ENCODE data around the gene MOCS2. TPM values are rescaled to one million over a fixed set of nuclear protein-coding genes. Genes with fewer than 3 reads are reported as not detected.

Gene MOCS2
- total and polyA plus RNA-seq, 9 of the 15 experiments (the other 6 are each of a cell fraction or from before 2014, with no cell fraction given), result 33.0 to 74.5 (median 48.4) TPM

GRCh38 chr5:53071298-53071697 is 38.3 kb downstream of the MOCS2 start:
- Histone ChIP-seq H3K4me2 (ENCODE audit: insufficient read depth, low read length) (no peak overlapping the region), H3K9me3 (replicated peaks; ENCODE audit: control insufficient read depth, insufficient read depth, low read depth, low read length) (no peaks in the 10 kb centered on the region), H3K9ac (ENCODE audit: insufficient read depth in 1 of 2, low read depth in 2 of 2, low read length in 2 of 2) (no peak overlapping the region), H2AFZ (ENCODE audit: low read depth, low read length) (no peak overlapping the region), H3K36me3 (ENCODE audit: control insufficient read depth, insufficient read depth, low read length) (no peaks in the 10 kb centered on the region), H3K79me2 (ENCODE audit: control insufficient read depth, insufficient read depth, low read length) (no peaks in the 10 kb centered on the region), H4K20me1 (replicated peaks; ENCODE audit: control insufficient read depth, insufficient read depth, low read length) (no peaks in the 10 kb centered on the region; the same call in 1 of the 2 replicates), H3K27ac (ENCODE audit: extremely low read depth, low read depth, low read length) (no peak overlapping the region), H3K4me3 (no peak overlapping the region), H3K9me1 (ENCODE audit: control insufficient read depth, insufficient read depth, low read length) (no peaks in the 10 kb centered on the region), H3K4me1 (replicated peaks in 1 of 2; ENCODE audit: control insufficient read depth in 2 of 2, insufficient read depth in 2 of 2, low read length in 2 of 2) (no peaks in the 10 kb centered on the region), H3K27me3 (ENCODE audit: control insufficient read depth in 2 of 2, insufficient read depth in 2 of 2, low read length in 2 of 2) (peaks cover 0 to 6% of the 10 kb centered on the region in 2 experiments; a peak in 2 of 5 replicates)
- no peak for TF ChIP-seq ILF3 (IDR thresholded peaks at IDR 0.05; ENCODE audit: borderline replicate concordance)
- no peak for TF ChIP-seq ZNF699 (CRISPR knock-in tag; IDR thresholded peaks at IDR 0.05; ENCODE audit: insufficient replicate concordance)
- no peak for TF ChIP-seq ZNF77 (CRISPR knock-in tag; IDR thresholded peaks at IDR 0.05)
- no peak for TF ChIP-seq PREB (CRISPR knock-in tag; IDR thresholded peaks at IDR 0.05)
- TF ChIP-seq KHSRP (IDR thresholded peaks at IDR 0.05), result no peak
- TF ChIP-seq ZSCAN29 (IDR thresholded peaks at IDR 0.05), result no peak
- TF ChIP-seq ZNF140 (CRISPR knock-in tag; IDR thresholded peaks at IDR 0.05), result no peak
- TF ChIP-seq PHB2 (IDR thresholded peaks at IDR 0.05; ENCODE audit: low read depth), result no peak
- no peak for TF ChIP-seq FIP1L1 (IDR thresholded peaks at IDR 0.05; ENCODE audit: low read depth, low read length, poor library complexity, severe bottlenecking)
- TF ChIP-seq ELK3 (CRISPR knock-in tag; IDR thresholded peaks at IDR 0.05), result no peak
- in situ Hi-C loops (cut with MboI) (no loop called here), intact Hi-C loops (cut with micrococcal nuclease) (no loop called here)
- BruUV-seq (replicated peaks), result no TSS peak
- CTCF ChIA-PET (ENCODE audit: low intra/inter-chr PET ratio), result no interaction called here
- ATAC-seq (no peak), DNase-seq (ENCODE audit: extremely low read depth in 1 of 4, low spot score in 3 of 4) (no peak), FAIRE-seq (no peak)
- POLR2A ChIA-PET, result interaction anchor here (2.1 kb wide), 1 partner anchor 19 kb away, joined by 6 read pairs; no protein-coding TSS in a partner anchor
- 4% methylated on average over 2 of the region's 2 CpGs for WGBS (ENCODE audit: insufficient coverage, low coverage, missing lambda C conversion rate)

Data from K562 (cell line).